Hair follicle dermal papilla cell (primary cell): ENCODE results near the gene HEBP1. TPM values are rescaled to one million over a fixed set of nuclear protein-coding genes. Genes with fewer than 3 reads are reported as not detected.

ENCODE experiments used
- small RNA-seq: library from RNA; depleted of rRNA; stranded (forward); fragments of <200 nt; gene quantifications from one replicate; pipeline ENCODE3, GENCODE V24; 2012
- total RNA-seq: library from RNA; depleted of rRNA; stranded (reverse); fragments of >200 nt; gene quantifications from 2 replicates; pipeline ENCODE4 v1.2.3, GENCODE V29; 2012

HEBP1 gene, protein sequence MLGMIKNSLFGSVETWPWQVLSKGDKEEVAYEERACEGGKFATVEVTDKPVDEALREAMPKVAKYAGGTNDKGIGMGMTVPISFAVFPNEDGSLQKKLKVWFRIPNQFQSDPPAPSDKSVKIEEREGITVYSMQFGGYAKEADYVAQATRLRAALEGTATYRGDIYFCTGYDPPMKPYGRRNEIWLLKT
- total RNA-seq = 13.6 and 15.3 TPM in 2 replicates

DNA sequence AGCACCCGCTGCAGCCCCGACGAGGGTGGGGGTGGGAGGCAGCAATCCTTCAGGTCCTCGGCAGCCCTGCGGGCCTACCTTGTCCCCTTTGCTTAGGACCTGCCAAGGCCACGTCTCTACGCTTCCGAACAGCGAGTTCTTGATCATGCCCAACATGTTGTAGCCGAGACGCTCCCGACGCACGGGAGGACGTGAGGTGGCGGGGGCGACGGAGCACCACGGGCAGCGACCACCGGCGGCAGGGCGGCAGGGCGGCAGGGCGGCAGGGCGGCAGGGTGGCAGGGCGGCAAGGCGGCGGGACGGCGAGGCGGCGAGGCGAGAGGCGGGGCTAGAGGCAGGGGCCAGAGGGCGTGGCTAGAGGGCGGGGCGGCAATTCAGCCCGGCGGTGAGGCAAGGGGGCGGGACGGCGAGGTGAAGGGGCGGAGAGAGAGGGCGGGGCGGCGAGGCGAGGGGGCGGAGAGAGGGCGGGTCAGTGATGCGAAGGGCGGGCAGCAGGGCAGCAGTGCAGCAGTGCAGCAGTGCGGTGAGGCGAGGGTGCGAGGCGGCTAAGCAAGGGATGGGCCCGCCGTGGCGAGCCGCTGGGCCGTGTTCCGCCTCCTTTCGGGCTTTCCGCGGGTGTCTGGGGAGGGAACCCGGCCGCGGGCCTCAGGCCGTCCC is at the start of gene HEBP1:
HEBP1 (minus strand) TSS at position 307 of the 657 bp plus-strand sequence; CDS start at position 156, 151 bp downstream.

DNA sequence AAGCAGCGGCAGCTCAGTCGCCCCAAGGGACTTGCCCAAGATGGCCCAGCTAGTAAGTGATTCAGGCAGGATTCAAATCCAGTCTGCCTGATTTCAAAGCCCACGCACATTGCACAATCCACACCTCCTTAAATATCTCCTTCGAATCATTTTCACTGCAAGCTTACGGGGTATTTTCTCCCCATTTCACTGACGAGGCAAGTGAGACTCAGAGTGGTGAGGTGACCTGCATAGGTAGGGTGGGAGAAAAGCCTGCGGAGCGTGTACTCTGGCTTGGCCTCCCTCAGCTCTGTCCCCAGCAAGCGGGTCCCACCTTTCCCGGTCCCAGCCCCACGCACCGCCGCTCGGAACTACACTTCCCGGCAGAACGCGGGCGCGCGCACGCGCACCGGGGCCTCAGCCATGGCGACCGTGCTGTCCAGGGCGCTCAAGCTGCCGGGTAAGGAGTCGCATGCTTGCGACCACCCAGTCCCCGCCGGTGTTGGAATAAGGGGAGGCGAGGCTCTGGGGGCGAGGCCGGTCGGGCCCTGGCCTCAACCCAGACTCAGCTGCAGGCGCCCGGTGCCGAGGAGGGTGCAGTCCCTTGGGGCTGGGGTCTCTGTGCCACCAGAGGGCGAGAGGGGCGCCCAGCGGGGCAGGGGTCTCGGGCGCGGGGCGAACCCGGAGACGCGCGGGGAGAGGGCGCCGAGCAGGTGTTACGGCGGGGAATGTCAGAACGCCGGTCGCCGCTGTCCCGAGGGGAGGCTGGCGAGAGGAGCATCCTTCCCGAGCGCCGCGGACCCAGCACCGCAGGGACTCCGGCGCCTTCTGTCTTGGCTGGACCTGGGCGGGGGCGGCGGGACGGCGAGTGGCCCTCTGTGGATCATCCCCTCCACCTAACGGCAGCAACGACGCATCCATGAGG is 44.2 kb upstream of the HEBP1 start, which contains the start of gene FAM234B:
FAM234B (plus strand) TSS at position 380 of the 904 bp plus-strand sequence; CDS start at position 403, 23 bp downstream.

DNA sequence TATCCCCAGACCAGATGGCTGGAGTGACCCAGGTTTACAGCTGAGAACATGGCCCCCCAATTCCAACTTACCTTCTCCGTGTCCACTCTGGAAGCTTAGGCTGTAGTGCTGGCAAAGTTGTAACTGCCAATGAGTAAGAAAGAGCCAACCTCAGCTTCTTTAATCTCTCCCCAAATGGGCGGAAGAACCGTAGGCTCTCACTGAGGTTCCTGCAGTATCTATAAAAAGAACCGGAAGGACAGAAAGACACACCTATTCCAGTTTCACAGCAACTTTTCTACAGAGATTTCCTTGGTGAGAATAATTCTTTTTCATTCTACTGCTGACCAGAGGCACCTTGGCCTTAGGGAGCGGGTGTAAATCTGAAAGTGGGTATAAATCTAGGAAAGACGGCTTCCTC is 48.0 kb downstream of the HEBP1 start, which contains the start of gene GPRC5D:
GPRC5D (minus strand) TSS at position 135 of the 400 bp plus-strand sequence. CDS start 1,786 bp downstream, outside the sequence.

Small RNA genes within 50 kb of the gene (small RNA-seq; reads per million reads assigned to genes)
- not detected for gene RF00604

Other genes with a start within 250 kb of the HEBP1 start
- gene APOLD1, start 214.6 kb downstream of the HEBP1 start, total RNA-seq = 4.5 and 5.1 TPM in 2 replicates
- 55.7 and 59.3 TPM in 2 replicates for gene DDX47, start 186.9 kb downstream of the HEBP1 start, total RNA-seq
- gene GPRC5A, start 108.7 kb downstream of the HEBP1 start, total RNA-seq = 0.32 and 1.2 TPM in 2 replicates
- gene GPRC5D, start 48.1 kb downstream of the HEBP1 start, total RNA-seq = not detected in 2 replicates
- gene FAM234B, start 44.1 kb upstream of the HEBP1 start, total RNA-seq = 7.5 and 7.7 TPM in 2 replicates
- gene GSG1, start 103.4 kb upstream of the HEBP1 start, total RNA-seq = 0.16 TPM in 1 of 2 replicates, not detected in the other
- gene EMP1, start 196.5 kb upstream of the HEBP1 start, total RNA-seq = 320 and 393 TPM in 2 replicates